GM21515 (cell line): ENCODE results near the gene HEPHL1.

ENCODE experiments used
- ATAC-seq: cut with Tn5 transposase; IDR thresholded peaks from one replicate; pipeline ENCODE4 v1.9.1; 2021; ENCODE audit not compliant: unreplicated experiment

Gene HEPHL1

GRCh38 chr11:94017446-94017845 is 3.7 kb upstream of the HEPHL1 start:
- no peak for ATAC-seq

GRCh38 chr11:94018721-94019120 is 2.4 kb upstream of the HEPHL1 start:
- no peak for ATAC-seq

- ATAC-seq = no peak
Observed at GRCh38 chr11:94023856-94024255, 2.7 kb downstream of the HEPHL1 start.

- ATAC-seq = no peak
Observed at GRCh38 chr11:94024547-94024946, 3.4 kb downstream of the HEPHL1 start.

GRCh38 chr11:94025690-94026394 is 4.7 kb downstream of the HEPHL1 start:
- no peak for ATAC-seq

GRCh38 chr11:94027210-94027609 is 6.1 kb downstream of the HEPHL1 start:
- ATAC-seq = no peak

- no peak for ATAC-seq
Observed at GRCh38 chr11:94028436-94028835, 7.3 kb downstream of the HEPHL1 start.

GRCh38 chr11:94030059-94030458 is 8.9 kb downstream of the HEPHL1 start:
- no peak for ATAC-seq

- no peak for ATAC-seq
Observed at GRCh38 chr11:94031625-94032024, 10.5 kb downstream of the HEPHL1 start.

GRCh38 chr11:94032066-94032465 is 10.9 kb downstream of the HEPHL1 start:
- no peak for ATAC-seq

- ATAC-seq = no peak
Observed at GRCh38 chr11:94032725-94033124, 11.6 kb downstream of the HEPHL1 start.

GRCh38 chr11:94034207-94034606 is 13.1 kb downstream of the HEPHL1 start:
- no peak for ATAC-seq

GRCh38 chr11:94036096-94036495 is 14.9 kb downstream of the HEPHL1 start:
- ATAC-seq = no peak

GRCh38 chr11:94043241-94043640 is 22.1 kb downstream of the HEPHL1 start:
- no peak for ATAC-seq

- no peak for ATAC-seq
Observed at GRCh38 chr11:94046796-94047195, 25.6 kb downstream of the HEPHL1 start.

- no peak for ATAC-seq
Observed at GRCh38 chr11:94048032-94048709, 27.0 kb downstream of the HEPHL1 start.

GRCh38 chr11:94049351-94049750 is 28.2 kb downstream of the HEPHL1 start:
- no peak for ATAC-seq

GRCh38 chr11:94058630-94059029 is 37.5 kb downstream of the HEPHL1 start:
- ATAC-seq = no peak

GRCh38 chr11:94059065-94059464 is 37.9 kb downstream of the HEPHL1 start:
- ATAC-seq = no peak

- ATAC-seq = no peak
Observed at GRCh38 chr11:94060401-94060800, 39.2 kb downstream of the HEPHL1 start.

GRCh38 chr11:94062360-94062759 is 41.2 kb downstream of the HEPHL1 start:
- no peak for ATAC-seq

- no peak for ATAC-seq
Observed at GRCh38 chr11:94066901-94067429, 45.8 kb downstream of the HEPHL1 start.
